ENCODE data around the gene RPL15.

DNA sequence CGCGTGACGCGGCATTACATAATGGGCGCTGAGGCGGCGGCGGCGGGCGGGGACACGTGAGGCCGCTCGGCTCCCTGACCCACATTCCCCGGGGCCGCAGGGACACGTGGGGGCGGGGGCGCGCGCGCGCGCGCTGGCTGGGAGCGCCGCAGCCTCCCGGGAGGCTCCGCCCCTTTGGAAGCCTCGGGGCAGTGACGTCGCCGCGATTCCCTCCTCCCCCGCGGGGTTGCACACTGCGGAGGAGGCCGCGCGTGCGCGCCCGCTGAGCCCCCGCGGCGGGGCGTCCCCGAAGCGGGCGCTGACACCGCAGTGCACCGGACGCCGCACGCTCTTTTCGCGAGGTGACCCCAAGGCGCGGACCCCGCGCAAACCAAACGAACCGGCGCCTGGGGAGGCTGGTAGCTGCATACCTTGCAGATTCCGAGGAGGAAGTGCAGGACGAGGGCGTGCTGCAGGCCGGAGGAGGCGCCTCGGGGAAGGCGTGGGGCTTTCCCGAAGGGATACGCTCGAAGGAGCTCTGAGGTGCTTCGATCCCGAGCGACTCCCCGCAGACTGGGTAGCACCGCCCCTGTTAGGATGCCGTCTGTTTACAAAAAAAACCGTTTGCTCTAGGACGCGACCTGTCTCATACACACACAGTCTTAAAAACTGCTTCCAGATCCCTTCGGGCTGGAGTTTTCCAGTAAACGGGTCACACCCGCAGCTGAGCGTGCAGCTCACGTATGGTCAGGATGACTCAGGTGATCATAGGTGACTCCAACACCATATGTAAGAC, 29.2 kb downstream of the RPL15 start:
- TF ChIP-seq, protein P1, sequence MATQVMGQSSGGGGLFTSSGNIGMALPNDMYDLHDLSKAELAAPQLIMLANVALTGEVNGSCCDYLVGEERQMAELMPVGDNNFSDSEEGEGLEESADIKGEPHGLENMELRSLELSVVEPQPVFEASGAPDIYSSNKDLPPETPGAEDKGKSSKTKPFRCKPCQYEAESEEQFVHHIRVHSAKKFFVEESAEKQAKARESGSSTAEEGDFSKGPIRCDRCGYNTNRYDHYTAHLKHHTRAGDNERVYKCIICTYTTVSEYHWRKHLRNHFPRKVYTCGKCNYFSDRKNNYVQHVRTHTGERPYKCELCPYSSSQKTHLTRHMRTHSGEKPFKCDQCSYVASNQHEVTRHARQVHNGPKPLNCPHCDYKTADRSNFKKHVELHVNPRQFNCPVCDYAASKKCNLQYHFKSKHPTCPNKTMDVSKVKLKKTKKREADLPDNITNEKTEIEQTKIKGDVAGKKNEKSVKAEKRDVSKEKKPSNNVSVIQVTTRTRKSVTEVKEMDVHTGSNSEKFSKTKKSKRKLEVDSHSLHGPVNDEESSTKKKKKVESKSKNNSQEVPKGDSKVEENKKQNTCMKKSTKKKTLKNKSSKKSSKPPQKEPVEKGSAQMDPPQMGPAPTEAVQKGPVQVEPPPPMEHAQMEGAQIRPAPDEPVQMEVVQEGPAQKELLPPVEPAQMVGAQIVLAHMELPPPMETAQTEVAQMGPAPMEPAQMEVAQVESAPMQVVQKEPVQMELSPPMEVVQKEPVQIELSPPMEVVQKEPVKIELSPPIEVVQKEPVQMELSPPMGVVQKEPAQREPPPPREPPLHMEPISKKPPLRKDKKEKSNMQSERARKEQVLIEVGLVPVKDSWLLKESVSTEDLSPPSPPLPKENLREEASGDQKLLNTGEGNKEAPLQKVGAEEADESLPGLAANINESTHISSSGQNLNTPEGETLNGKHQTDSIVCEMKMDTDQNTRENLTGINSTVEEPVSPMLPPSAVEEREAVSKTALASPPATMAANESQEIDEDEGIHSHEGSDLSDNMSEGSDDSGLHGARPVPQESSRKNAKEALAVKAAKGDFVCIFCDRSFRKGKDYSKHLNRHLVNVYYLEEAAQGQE (IDR thresholded peaks at IDR 0.05; ENCODE audit: insufficient read depth in 1 of 2, low read depth in 2 of 2, low read length in 1 of 2), result no peak
- TF ChIP-seq, protein P2, sequence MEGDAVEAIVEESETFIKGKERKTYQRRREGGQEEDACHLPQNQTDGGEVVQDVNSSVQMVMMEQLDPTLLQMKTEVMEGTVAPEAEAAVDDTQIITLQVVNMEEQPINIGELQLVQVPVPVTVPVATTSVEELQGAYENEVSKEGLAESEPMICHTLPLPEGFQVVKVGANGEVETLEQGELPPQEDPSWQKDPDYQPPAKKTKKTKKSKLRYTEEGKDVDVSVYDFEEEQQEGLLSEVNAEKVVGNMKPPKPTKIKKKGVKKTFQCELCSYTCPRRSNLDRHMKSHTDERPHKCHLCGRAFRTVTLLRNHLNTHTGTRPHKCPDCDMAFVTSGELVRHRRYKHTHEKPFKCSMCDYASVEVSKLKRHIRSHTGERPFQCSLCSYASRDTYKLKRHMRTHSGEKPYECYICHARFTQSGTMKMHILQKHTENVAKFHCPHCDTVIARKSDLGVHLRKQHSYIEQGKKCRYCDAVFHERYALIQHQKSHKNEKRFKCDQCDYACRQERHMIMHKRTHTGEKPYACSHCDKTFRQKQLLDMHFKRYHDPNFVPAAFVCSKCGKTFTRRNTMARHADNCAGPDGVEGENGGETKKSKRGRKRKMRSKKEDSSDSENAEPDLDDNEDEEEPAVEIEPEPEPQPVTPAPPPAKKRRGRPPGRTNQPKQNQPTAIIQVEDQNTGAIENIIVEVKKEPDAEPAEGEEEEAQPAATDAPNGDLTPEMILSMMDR (IDR thresholded peaks at IDR 0.05), result no peak

Data from Panc1 (cell line).